ENCODE data around the gene PDGFD. TPM values are rescaled to one million over a fixed set of nuclear protein-coding genes. Genes with fewer than 3 reads are reported as not detected.

Gene PDGFD
- total and polyA plus RNA-seq, 8 donors, result 9.9 to 52.1 (median 20.2) TPM

- H3K4me3 ChIP-seq, result no peak overlapping the region
- H3K27ac ChIP-seq, result no peak overlapping the region
- H3K4me1 ChIP-seq, result no peaks in the 10 kb centered on the region
- H3K9me3 ChIP-seq, result no peaks in the 10 kb centered on the region
- DNase-seq (no peak), FAIRE-seq (no peak), ATAC-seq (peak in 1 of 4 donors; percentile 62)
- no peaks in the 10 kb centered on the region for H3K27me3 ChIP-seq
- H3K36me3 ChIP-seq, result no peaks in the 10 kb centered on the region
- TF ChIP-seq, protein P1, sequence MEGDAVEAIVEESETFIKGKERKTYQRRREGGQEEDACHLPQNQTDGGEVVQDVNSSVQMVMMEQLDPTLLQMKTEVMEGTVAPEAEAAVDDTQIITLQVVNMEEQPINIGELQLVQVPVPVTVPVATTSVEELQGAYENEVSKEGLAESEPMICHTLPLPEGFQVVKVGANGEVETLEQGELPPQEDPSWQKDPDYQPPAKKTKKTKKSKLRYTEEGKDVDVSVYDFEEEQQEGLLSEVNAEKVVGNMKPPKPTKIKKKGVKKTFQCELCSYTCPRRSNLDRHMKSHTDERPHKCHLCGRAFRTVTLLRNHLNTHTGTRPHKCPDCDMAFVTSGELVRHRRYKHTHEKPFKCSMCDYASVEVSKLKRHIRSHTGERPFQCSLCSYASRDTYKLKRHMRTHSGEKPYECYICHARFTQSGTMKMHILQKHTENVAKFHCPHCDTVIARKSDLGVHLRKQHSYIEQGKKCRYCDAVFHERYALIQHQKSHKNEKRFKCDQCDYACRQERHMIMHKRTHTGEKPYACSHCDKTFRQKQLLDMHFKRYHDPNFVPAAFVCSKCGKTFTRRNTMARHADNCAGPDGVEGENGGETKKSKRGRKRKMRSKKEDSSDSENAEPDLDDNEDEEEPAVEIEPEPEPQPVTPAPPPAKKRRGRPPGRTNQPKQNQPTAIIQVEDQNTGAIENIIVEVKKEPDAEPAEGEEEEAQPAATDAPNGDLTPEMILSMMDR (IDR thresholded peaks at IDR 0.05), result no peak
- intact Hi-C loops (cut with DNase I), result no loop called here
- 67 to 78% methylated on average over 4 of the region's 4 CpGs for WGBS, 2 donors
These were observed 266.6 kb downstream of the PDGFD start for GRCh38 chr11:103897160-103897936.

DNA sequence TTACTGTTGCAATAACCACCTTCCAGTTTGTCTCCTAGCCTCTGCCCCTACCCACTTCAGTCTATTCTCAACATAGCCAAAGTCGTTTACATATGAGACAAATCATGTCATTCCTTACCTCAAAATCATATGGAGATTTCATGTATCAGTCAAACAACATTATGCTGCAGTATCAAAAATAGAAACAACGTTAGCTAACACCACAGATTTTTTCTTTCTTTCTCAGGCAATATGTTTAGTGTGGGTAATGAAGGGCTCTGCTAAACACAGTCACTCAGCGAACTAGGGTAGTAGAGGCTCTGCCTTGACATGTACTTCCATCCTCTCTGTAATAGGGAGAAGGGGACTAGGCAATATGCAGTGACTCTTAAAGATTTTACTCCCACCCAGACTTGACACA is 268.8 kb downstream of the PDGFD start:
- WGBS, 2 donors, result 65 to 78% methylated on average over 3 of the region's 3 CpGs
- Histone ChIP-seq H3K27ac (no peak overlapping the region), H3K9me3 (no peaks in the 10 kb centered on the region), H3K4me1 (no peaks in the 10 kb centered on the region), H3K4me3 (no peak overlapping the region), H3K27me3 (no peaks in the 10 kb centered on the region), H3K36me3 (no peaks in the 10 kb centered on the region)
- FAIRE-seq, result no peak
- intact Hi-C loops (cut with DNase I), result no loop called here
- TF ChIP-seq, protein P1 (IDR thresholded peaks at IDR 0.05), result no peak
- ATAC-seq, result no peak
- no peak for DNase-seq

DNA sequence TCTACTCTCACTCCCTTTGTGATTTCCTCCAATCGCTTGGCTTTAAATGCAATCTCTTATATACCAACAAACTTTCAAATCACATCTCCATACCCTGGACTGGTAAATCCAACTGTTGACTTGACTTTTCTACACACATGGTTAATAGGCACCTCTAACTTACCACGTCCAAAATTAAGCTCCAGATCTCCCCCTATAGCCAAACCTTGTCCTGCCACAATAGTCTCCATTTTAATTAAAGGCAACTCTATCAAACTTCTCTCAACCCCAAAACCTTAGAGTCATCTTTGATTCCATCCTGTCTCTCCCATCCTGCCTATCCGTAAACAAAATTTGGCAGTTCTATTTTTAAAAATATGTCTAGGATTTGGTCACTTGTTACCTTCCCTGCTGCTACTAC is 269.3 kb downstream of the PDGFD start:
- H3K36me3 ChIP-seq, result no peaks in the 10 kb centered on the region
- no peak for DNase-seq
- H3K27me3 ChIP-seq, result no peaks in the 10 kb centered on the region
- WGBS, 2 donors, result 70 to 75% methylated on average over 3 of the region's 3 CpGs
- ATAC-seq, result no peak
- intact Hi-C loops (cut with DNase I), result no loop called here
- no peaks in the 10 kb centered on the region for H3K9me3 ChIP-seq
- no peaks in the 10 kb centered on the region for H3K4me1 ChIP-seq
- no peak for FAIRE-seq
- no peak overlapping the region for H3K4me3 ChIP-seq
- TF ChIP-seq, protein P1 (IDR thresholded peaks at IDR 0.05), result no peak
- H3K27ac ChIP-seq, result no peak overlapping the region

GRCh38 chr11:103894034-103894433 is 269.9 kb downstream of the PDGFD start:
- DNase-seq (no peak), ATAC-seq (no peak), FAIRE-seq (no peak)
- H3K4me1 ChIP-seq, result no peaks in the 10 kb centered on the region
- WGBS, 2 donors, result 79 to 86% methylated on average over 3 of the region's 3 CpGs
- H3K9me3 ChIP-seq, result no peaks in the 10 kb centered on the region
- intact Hi-C loops (cut with DNase I), result no loop called here
- H3K4me3 ChIP-seq, result no peak overlapping the region
- TF ChIP-seq, protein P1 (IDR thresholded peaks at IDR 0.05), result no peak
- H3K27ac ChIP-seq, result no peak overlapping the region
- no peaks in the 10 kb centered on the region for H3K36me3 ChIP-seq
- H3K27me3 ChIP-seq, result no peaks in the 10 kb centered on the region

- Histone ChIP-seq H3K4me3 (no peak overlapping the region), H3K9me3 (no peaks in the 10 kb centered on the region), H3K4me1 (no peaks in the 10 kb centered on the region), H3K36me3 (no peaks in the 10 kb centered on the region), H3K27me3 (no peaks in the 10 kb centered on the region), H3K27ac (no peak overlapping the region)
- ATAC-seq, result no peak
- no peak for FAIRE-seq
- 90 to 96% methylated on average over 2 of the region's 2 CpGs for WGBS, 2 donors
- intact Hi-C loops (cut with DNase I), result no loop called here
- TF ChIP-seq, protein P1 (IDR thresholded peaks at IDR 0.05), result no peak
- no peak for DNase-seq
These were observed 270.6 kb downstream of the PDGFD start for GRCh38 chr11:103893371-103893770.
